Measurements from ENCODE around the gene URI1.

URI1 gene

GRCh38 chr19:29927944-29928625, 14.0 kb upstream of the URI1 start:
- no peak overlapping the region for H3K27ac ChIP-seq
- TF ChIP-seq ZFX (IDR thresholded peaks at IDR 0.05; ENCODE audit: borderline replicate concordance) (no peak), CTCF (IDR thresholded peaks at IDR 0.05) (no peak)

DNA sequence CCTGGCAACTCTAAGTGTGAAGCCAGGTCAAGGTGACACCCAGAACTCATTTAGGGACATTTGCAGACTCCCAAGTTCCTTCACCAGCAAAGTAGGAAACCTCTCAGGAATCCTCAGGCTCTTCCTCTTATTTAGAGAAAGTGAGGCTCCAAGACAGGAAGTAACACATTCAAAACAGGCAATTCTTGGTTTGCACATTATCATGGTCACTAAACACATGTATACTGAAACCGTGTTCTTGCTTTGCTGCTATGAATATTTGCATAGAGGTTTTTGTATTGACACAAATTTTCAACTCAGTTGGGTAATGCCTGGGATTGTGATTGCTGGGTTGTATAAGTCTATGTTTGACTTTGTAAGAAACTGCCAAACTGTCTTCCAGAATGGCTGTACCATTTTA, 13.2 kb upstream of the URI1 start:
- TF ChIP-seq ZFX (IDR thresholded peaks at IDR 0.05; ENCODE audit: borderline replicate concordance) (no peak), CTCF (IDR thresholded peaks at IDR 0.05) (no peak)
- no peak overlapping the region for H3K27ac ChIP-seq

- TF ChIP-seq ZFX (IDR thresholded peaks at IDR 0.05; ENCODE audit: borderline replicate concordance) (no peak), CTCF (IDR thresholded peaks at IDR 0.05) (no peak)
These were observed 7.8 kb upstream of the URI1 start for GRCh38 chr19:29934257-29934656.

DNA sequence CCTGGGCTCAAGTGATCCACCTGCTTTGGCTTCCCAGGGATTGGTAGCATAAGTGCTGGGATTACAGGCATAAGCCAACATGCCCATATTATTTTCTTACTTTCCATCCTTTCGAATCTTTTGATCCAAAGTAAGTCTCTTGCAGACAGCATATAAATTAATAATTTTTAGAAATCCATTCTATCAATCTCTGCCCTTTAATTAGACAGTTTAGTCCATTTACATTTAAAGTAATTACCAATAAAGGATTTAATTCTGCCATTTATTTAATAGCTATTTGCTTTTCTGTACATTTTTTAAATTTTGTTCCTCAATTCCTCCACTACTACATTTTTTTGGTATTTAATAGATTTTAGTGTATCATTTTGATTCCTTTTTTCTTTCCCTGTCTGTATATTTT, 7.3 kb upstream of the URI1 start:
- no peak overlapping the region for H3K27ac ChIP-seq
- no peak for TF ChIP-seq ZFX (IDR thresholded peaks at IDR 0.05; ENCODE audit: borderline replicate concordance)
- no peak for TF ChIP-seq CTCF (IDR thresholded peaks at IDR 0.05)

More at GRCh38 chr19:29934257-29934656, 7.8 kb upstream of the URI1 start:
- H3K27ac ChIP-seq = no peak overlapping the region

GRCh38 chr19:29936409-29936808, 5.6 kb upstream of the URI1 start:
- no peak overlapping the region for H3K27ac ChIP-seq
- TF ChIP-seq ZFX (IDR thresholded peaks at IDR 0.05; ENCODE audit: borderline replicate concordance) (no peak), CTCF (IDR thresholded peaks at IDR 0.05) (no peak)

- no peak for TF ChIP-seq CTCF (IDR thresholded peaks at IDR 0.05)
- TF ChIP-seq ZFX (IDR thresholded peaks at IDR 0.05; ENCODE audit: borderline replicate concordance) = no peak
These were observed 2.4 kb upstream of the URI1 start for GRCh38 chr19:29939628-29940027.

GRCh38 chr19:29940971-29941585, 961 bp upstream of the URI1 start:
- TF ChIP-seq CTCF (IDR thresholded peaks at IDR 0.05) (no peak), ZFX (IDR thresholded peaks at IDR 0.05; ENCODE audit: borderline replicate concordance) (no peak)
- no peak overlapping the region for H3K27ac ChIP-seq

More at GRCh38 chr19:29939628-29940027, 2.4 kb upstream of the URI1 start:
- H3K27ac ChIP-seq = no peak overlapping the region
